HepG2 (cell line): ENCODE measurements around the gene TP73. TPM values are rescaled to one million over a fixed set of nuclear protein-coding genes. Genes with fewer than 3 reads are reported as not detected.

Experiments used
- ATAC-seq: fragments of 200-7000 bp; cut with Tn5 transposase; 3 replicates; pipeline ENCODE4 v1.9.1; 2020; ENCODE audit warnings: mild to moderate bottlenecking, moderate library complexity
- BruUV-seq: library from RNA; stranded (reverse); fragments of 400-500 nt; replicated peaks from 2 replicates; lab custom pipeline; 2021; lab: Mats Ljungman, UMichigan
- CTCF ChIA-PET: fragments of 300-600 bp; formaldehyde crosslinking; extraction: SDS; loops from one replicate; lab custom pipeline; 2021; ENCODE audit warnings: low total read pairs, inconsistent platforms, low intra/inter-chr PET ratio; lab: Yijun Ruan, JAX
- POLR2A ChIA-PET: fragments of 350-600 bp; sonication (Branson Sonifier 250); formaldehyde crosslinking; loops from one replicate; lab custom pipeline; 2020; ENCODE audit warnings: antibody characterized with exemption, inconsistent platforms; lab: Yijun Ruan, JAX
- DNase-seq: peaks from one replicate; pipeline ENCODE4 v3.0.0-alpha.2; 2015; ENCODE audit warnings: low spot score
- FAIRE-seq: peaks from 3 replicates; lab custom pipeline; 2011; peaks lifted over from hg19 to GRCh38; lab: Jason Lieb, UNC
- H2AFZ ChIP-seq: one replicate; pipeline ENCODE4 v1.6.1; 2011; ENCODE audit warnings: low read length, inconsistent platforms
- H3K27ac ChIP-seq: fragments of 300-600 bp; 3 replicates; pipeline ENCODE4 v1.8.0; 2011; ENCODE audit warnings: mixed run types, mild to moderate bottlenecking, mixed read lengths, low read length, inconsistent platforms; ENCODE audit not compliant: insufficient read depth; ENCODE audit errors: extremely low read length
- H3K27me3 ChIP-seq, 2 experiments: fragments of 200-600 bp in 1 of 2; 2 replicates in 1 of 2; 3 replicates in 1 of 2; pipeline versions ENCODE4 v1.6.0 to v1.8.0; 2011; ENCODE audit warnings: low read length in 2 of 2, mild to moderate bottlenecking in 2 of 2, moderate library complexity in 2 of 2, inconsistent platforms in 1 of 2; ENCODE audit not compliant: insufficient read depth in 2 of 2, control insufficient read depth in 1 of 2
- H3K36me3 ChIP-seq, 2 experiments: fragments of 200-600 bp in 1 of 2; replicated peaks in 1 of 2; 2 replicates in 1 of 2; 3 replicates in 1 of 2; pipeline versions ENCODE4 v1.5.1 to v1.8.0; 2011; ENCODE audit warnings: low read length in 2 of 2, inconsistent platforms in 1 of 2; ENCODE audit not compliant: insufficient read depth in 2 of 2, control insufficient read depth in 1 of 2
- H3K4me1 ChIP-seq: 2 replicates; pipeline ENCODE4 v1.5.1; 2012; ENCODE audit warnings: low read length, inconsistent platforms; ENCODE audit not compliant: insufficient read depth
- H3K4me2 ChIP-seq: 2 replicates; pipeline ENCODE4 v1.6.0; 2011; ENCODE audit warnings: low read depth, low read length, inconsistent platforms
- H3K4me3 ChIP-seq, 3 experiments: fragments of 200-600 bp in 1 of 3; sonication (generic), shearing (Covaris generic) in 1 of 3; replicated peaks in 1 of 3; 2 replicates each; pipeline ENCODE4 v1.5.1; 2011 to 2016; ENCODE audit warnings: low read length in 3 of 3, inconsistent platforms in 2 of 3, low read depth in 2 of 3, mild to moderate bottlenecking in 2 of 3, control low read depth in 1 of 3, mixed read lengths in 1 of 3; ENCODE audit not compliant: insufficient read depth in 1 of 3
- H3K79me2 ChIP-seq: one replicate; pipeline ENCODE4 v1.6.1; 2011; ENCODE audit warnings: low read length, inconsistent platforms; ENCODE audit not compliant: insufficient read depth
- H3K9ac ChIP-seq: 2 replicates; pipeline ENCODE4 v1.6.0; 2011; ENCODE audit warnings: mild to moderate bottlenecking, low read depth, low read length, inconsistent platforms; ENCODE audit not compliant: insufficient read depth
- H3K9me3 ChIP-seq: 2 replicates; pipeline ENCODE4 v1.5.1; 2012; ENCODE audit warnings: mild to moderate bottlenecking, low read length
- H4K20me1 ChIP-seq: 2 replicates; pipeline ENCODE4 v1.6.0; 2011; ENCODE audit warnings: inconsistent platforms, mild to moderate bottlenecking, low read length, moderate library complexity; ENCODE audit not compliant: insufficient read depth
- ATRX ChIP-seq: sonication (generic); formaldehyde crosslinking; IDR thresholded peaks from 2 replicates; pipeline ENCODE4 v1.4.0; 2020; ENCODE audit warnings: missing genetic modification reagents, borderline replicate concordance
- CENPX ChIP-seq: sonication (generic); formaldehyde crosslinking; IDR thresholded peaks from 2 replicates; pipeline ENCODE4 v1.9.0; 2021; ENCODE audit warnings: mild to moderate bottlenecking, missing genetic modification reagents, moderate library complexity
- KDM1A ChIP-seq: IDR thresholded peaks from 2 replicates; pipeline ENCODE4 v1.6.1; 2016; ENCODE audit warnings: missing compliant biosample characterization
- MAFK ChIP-seq, 2 experiments: IDR thresholded peaks in 1 of 2; conservative IDR thresholded peaks in 1 of 2; 2 replicates each; pipeline ENCODE4 v1.6.1; 2011; ENCODE audit warnings: improper control_type of control experiment in 2 of 2, low read length in 2 of 2
- SOX6 ChIP-seq, 2 experiments: fragments of 450-650 bp in 1 of 2; sonication (generic) in 1 of 2; formaldehyde crosslinking in 1 of 2; IDR thresholded peaks; 2 replicates each; pipeline versions ENCODE4 v1.4.0 to v1.6.1; 2017 to 2020; ENCODE audit warnings: antibody characterized with exemption in 1 of 2, mild to moderate bottlenecking in 1 of 2, missing genetic modification reagents in 1 of 2
- U2AF1 ChIP-seq: fragments of 200-400 bp; formaldehyde crosslinking; optimal IDR thresholded peaks from 2 replicates; pipeline ENCODE3; 2017; ENCODE audit warnings: mild to moderate bottlenecking, low read depth, low read length
- ZBTB3 ChIP-seq: sonication (generic); formaldehyde crosslinking; IDR thresholded peaks from 2 replicates; pipeline ENCODE4 v1.4.0; 2020; ENCODE audit warnings: low read depth, mild to moderate bottlenecking, moderate library complexity, missing genetic modification reagents, borderline replicate concordance
- ZNF564 ChIP-seq: sonication (generic); formaldehyde crosslinking; IDR thresholded peaks from 2 replicates; pipeline ENCODE4 v1.8.1; 2023; ENCODE audit warnings: mild to moderate bottlenecking, missing genetic modification reagents
- ZNF747 ChIP-seq: sonication (generic); formaldehyde crosslinking; IDR thresholded peaks from 2 replicates; pipeline ENCODE4 v1.8.1; 2023; ENCODE audit warnings: missing genetic modification reagents, mild to moderate bottlenecking, borderline replicate concordance
- ZSCAN29 ChIP-seq: sonication (generic); formaldehyde crosslinking; conservative IDR thresholded peaks from 2 replicates; pipeline ENCODE4 v1.4.0; 2020; ENCODE audit warnings: mild to moderate bottlenecking, missing genetic modification reagents
- WGBS: methylation state at CpG from one replicate; pipeline ENCODE4 v1.1.6; 2017; ENCODE audit warnings: low lambda C conversion rate; 5-methylcytosine and 5-hydroxymethylcytosine counted together
- in situ Hi-C: cut with HindIII; loops from 2 replicates; pipeline ENCODE4 v1.10.0; 2017; ENCODE audit warnings: low pct_unique_long_range_greater_than_20kb; ENCODE audit not compliant: extremely low pct_ligation_motif_present
- intact Hi-C: fragments of 100-400 bp; cut with micrococcal nuclease; formaldehyde crosslinking; loops from one replicate; pipeline ENCODE4 v1.10.0; 2022; ENCODE audit not compliant: unreplicated experiment
- polyA plus RNA-seq, 8 experiments: library from polyadenylated mRNA; depleted of rRNA in 3 of 8; stranded (reverse) in 7 of 8; unstranded in 1 of 8; fragments of >200 nt; fragmentation: Illumina TruSeq in 4 of 8; extraction: Trizol in 4 of 8; gene quantifications; 2 replicates each; pipeline versions ENCODE4 v1.2.1 to v1.2.3, GENCODE V29; 2011 to 2016; ENCODE audit warnings: low read depth in 4 of 8, missing spikeins in 1 of 8, mixed read lengths in 1 of 8; ENCODE audit not compliant: insufficient read depth in 1 of 8
- total RNA-seq, 5 experiments: library from RNA; depleted of rRNA; stranded (reverse); fragments of >200 nt; fragmentation: Illumina TruSeq; extraction: Trizol; gene quantifications; 2 replicates each; pipeline ENCODE4 v1.2.3, GENCODE V29; 2016; ENCODE audit warnings: low read depth in 1 of 5
- TF ChIP-seq, protein P1 (sequence below), 2 experiments: sonication (generic) in 1 of 2; formaldehyde crosslinking in 1 of 2; IDR thresholded peaks; 2 replicates each; pipeline versions ENCODE4 v1.5.1 to v1.6.1; 2011 to 2020; ENCODE audit warnings: borderline replicate concordance in 1 of 2, low read depth in 1 of 2, low read length in 1 of 2, mild to moderate bottlenecking in 1 of 2, missing genetic modification reagents in 1 of 2, moderate library complexity in 1 of 2

TP73 gene
- total and polyA plus RNA-seq, 2 of the 13 experiments (the other 11 are each of a cell fraction or from before 2014, with no cell fraction given), result 0.49 to 1.1 TPM

DNA sequence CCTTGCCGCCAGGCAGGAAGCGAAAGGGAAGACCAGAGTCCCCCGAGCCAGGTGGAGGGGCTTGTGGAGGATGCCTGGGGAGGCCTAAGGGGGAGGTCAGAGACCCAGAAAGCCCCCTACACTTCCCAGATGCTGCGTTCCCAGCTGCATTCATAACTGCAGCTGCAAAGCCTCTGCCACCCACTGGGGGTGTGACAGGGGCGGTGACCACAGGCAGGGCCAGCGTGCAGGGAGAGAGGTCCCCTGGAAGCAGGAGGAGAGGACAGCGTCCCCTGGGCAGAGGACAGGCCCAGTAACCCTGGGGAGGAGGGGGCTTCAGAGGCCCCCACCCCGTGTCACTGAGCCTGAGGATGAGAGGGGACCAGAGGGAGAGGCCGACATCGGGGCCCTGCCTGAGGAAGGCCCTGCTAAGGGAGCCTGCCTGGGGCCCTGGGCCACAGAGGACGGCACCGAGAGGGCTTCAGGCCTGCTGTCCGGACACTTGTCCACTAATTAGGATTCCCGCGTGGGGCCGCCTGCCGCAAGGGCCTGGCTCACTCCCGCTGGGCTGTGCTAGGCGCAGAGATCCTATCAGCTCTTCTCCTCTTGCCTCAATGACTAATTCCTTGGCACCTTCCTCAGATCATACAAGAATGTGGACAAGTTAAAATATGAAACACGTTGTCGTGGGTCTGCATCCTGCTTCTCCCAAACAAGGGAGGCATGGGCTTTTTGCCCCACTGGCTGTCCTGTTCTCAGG is 50.8 kb downstream of the TP73 start (continued):
- no peak for TF ChIP-seq U2AF1
- TF ChIP-seq ZBTB3 (CRISPR knock-in tag), result no peak
- TF ChIP-seq ZNF564 (CRISPR knock-in tag), result no peak
- no peak for TF ChIP-seq KDM1A (CRISPR knock-in tag)
- no peak for TF ChIP-seq CENPX (CRISPR knock-in tag)
- no peak for TF ChIP-seq SOX6 (IDR thresholded peaks at IDR 0.05)
- no peak for TF ChIP-seq SOX6 (CRISPR knock-in tag; IDR thresholded peaks at IDR 0.05)

DNA sequence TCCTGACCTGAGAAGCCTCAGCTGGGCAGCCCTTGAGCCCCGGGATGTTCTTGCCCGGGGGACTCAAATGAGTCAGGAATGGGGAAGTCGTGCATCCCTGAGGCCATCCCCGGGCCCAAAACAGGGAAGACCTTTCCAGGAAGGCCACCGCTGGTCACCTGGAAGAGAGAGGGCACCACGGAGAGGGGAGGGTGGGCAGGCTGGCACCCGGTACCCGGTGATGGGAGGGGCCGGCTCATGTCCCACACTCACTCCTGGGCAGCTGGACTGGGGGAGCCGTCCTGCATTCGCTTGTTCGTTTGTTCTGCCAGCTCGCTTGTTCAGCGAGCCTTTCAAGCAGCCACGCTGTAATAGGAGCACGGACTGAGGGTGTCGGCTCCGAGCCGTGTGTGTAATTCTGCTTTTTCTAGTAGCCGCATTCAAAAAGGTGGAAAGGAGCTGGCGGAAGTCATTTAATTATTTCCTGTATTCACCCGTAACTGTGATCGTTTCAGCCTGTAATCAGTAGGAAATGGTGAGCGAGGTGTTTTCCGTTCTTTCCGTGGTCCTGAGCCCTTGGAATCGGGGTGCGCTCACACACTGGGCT is 51.6 kb downstream of the TP73 start:
- FAIRE-seq, result no peak

More for the DNA sequence above, 51.6 kb downstream of the TP73 start:
- Histone ChIP-seq H3K4me3 (no peak overlapping the region), H3K79me2 (no peaks in the 10 kb centered on the region), H3K27me3 (no peaks in the 10 kb centered on the region; a peak in 1 of 5 replicates), H3K36me3 (no peaks in the 10 kb centered on the region), H3K27ac (no peak overlapping the region), H3K9ac (no peak overlapping the region), H4K20me1 (no peaks in the 10 kb centered on the region), H3K4me1 (no peaks in the 10 kb centered on the region), H3K4me2 (no peak overlapping the region), H2AFZ (no peak overlapping the region), H3K9me3 (no peaks in the 10 kb centered on the region)
- in situ Hi-C loops (no loop called here), intact Hi-C loops (no loop called here)
- no peak for ATAC-seq
- CTCF ChIA-PET, result no interaction called here
- no peak for DNase-seq
- POLR2A ChIA-PET, result no interaction called here
- WGBS, result 87% methylated on average over 19 of the region's 28 CpGs
- BruUV-seq, result no TSS peak
- no peak for TF ChIP-seq ZNF747
- TF ChIP-seq, protein P1, sequence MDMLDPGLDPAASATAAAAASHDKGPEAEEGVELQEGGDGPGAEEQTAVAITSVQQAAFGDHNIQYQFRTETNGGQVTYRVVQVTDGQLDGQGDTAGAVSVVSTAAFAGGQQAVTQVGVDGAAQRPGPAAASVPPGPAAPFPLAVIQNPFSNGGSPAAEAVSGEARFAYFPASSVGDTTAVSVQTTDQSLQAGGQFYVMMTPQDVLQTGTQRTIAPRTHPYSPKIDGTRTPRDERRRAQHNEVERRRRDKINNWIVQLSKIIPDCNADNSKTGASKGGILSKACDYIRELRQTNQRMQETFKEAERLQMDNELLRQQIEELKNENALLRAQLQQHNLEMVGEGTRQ (IDR thresholded peaks at IDR 0.05; ENCODE audit: low read depth, low read length), result no peak
- TF ChIP-seq, protein P1 (CRISPR knock-in tag; IDR thresholded peaks at IDR 0.05; ENCODE audit: borderline replicate concordance), result no peak
- TF ChIP-seq MAFK (conservative IDR thresholded peaks at IDR 0.05 in 1 of 2, IDR thresholded peaks at IDR 0.05 in 1 of 2; ENCODE audit: low read length in 2 of 2), result no peak
- TF ChIP-seq ZSCAN29 (CRISPR knock-in tag), result no peak
- TF ChIP-seq ATRX, result no peak
